CD4-positive, alpha-beta T cell treated with Interleukin-15 for 1 hour (primary cell): ENCODE results near the gene MAP3K21.

Source experiments
- DNase-seq: peaks from one replicate; pipeline ENCODE4 v3.0.0-alpha.2; 2020

The MAP3K21 gene

DNA sequence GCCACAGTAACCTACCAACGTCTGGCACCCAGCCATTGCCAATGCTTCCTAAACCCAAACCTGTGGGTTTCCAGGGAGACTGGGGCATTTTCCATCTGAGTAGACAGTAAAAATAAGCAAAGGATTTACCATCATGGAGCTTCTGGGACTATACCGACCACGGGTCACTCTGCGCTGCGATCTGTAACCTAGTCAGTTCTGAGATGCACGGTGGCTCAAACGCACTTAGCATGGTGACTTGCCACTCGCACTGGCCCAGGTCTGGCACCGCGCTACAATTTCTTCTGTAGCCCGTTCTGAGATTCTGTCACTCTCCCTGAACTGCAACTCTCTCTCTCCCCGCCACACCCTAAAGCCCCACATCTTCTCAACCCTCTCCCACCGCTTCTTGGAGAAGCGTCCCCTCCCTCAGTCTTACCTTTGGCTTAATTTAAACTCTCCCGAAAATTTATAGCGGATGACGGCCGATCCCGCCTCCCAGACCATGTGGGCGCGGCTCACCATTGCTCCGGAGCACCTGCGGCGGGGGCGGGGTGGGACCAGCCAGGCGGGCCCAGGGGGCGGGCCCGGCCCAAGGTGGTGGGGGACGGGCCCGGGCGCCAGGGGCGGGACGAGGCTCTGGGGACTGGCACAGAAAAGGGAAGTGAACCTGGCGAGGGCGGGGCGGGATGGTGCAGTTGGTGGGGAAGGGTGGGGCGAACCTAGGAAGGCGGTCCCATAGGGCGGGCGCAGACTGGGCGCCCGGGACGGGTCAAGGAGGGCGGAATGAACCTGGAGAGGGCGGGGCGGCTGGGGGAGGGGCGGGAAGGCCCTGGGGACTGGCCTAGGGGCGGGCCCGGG lies 493 bp upstream of the MAP3K21 start:
- DNase-seq: peak; percentile 94

- peak; percentile 22 for DNase-seq
Measured at GRCh38 chr1:233328142-233328921, 808 bp downstream of the MAP3K21 start.

DNA sequence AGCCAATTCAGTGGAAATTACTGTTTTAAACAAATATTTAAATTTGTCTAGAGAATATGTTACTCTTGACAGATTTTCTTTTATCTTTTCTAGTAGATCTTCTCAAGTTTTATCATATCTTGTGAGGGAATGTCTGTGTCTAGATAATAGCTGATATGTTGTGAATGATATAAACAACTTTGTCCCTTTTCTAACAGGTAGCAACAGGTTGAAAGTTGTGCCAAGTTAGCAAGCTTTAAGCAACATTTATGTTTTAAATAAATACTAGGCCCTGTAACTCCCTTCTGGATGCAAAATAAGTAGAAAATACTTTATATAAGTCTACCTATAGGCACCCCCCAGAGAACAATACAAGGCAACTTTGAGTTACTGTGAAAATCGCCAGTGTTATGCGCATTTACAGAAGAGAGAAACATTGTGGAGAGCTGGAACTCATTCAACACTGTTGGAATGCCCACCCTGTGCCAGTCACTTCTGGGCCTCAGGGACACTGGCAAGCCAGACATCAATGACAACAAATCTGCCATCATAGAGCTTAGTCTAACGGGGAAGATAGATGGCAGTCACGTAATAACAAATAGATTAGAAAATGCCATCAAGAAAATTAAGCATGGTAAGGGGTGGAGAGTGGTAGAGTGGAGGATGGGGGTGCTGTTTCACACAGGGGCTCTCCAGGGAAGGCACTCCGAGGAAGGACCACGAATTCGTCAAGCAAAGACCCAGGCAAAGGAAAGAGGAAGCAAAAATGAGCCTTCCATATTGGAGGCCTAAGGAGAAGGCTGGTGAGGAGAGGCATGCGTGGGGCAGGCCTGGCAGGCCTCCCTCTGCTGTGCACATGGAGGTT lies 4.4 kb downstream of the MAP3K21 start:
- DNase-seq: no peak

DNA sequence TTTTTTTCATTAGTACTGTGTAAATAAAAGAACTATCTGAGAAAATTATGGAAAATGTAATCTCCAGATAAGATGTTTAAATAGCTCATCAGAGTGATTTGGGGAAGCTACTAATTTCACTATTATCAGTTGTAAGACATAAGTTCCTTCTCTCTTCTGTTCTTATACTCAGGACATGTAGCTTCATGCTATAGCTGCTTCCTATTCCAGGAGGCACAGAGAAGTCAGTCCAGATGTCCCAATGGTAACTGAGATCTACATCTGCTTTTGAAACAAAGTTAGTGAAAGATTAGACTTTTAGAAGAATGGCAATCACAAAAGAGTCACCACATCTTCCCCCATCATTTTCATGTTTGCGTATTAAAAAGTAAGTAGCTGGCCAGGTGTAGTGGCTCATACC lies 5.6 kb downstream of the MAP3K21 start:
- no peak for DNase-seq

- DNase-seq: no peak
Measured at GRCh38 chr1:233334092-233334491, 6.6 kb downstream of the MAP3K21 start.

DNA sequence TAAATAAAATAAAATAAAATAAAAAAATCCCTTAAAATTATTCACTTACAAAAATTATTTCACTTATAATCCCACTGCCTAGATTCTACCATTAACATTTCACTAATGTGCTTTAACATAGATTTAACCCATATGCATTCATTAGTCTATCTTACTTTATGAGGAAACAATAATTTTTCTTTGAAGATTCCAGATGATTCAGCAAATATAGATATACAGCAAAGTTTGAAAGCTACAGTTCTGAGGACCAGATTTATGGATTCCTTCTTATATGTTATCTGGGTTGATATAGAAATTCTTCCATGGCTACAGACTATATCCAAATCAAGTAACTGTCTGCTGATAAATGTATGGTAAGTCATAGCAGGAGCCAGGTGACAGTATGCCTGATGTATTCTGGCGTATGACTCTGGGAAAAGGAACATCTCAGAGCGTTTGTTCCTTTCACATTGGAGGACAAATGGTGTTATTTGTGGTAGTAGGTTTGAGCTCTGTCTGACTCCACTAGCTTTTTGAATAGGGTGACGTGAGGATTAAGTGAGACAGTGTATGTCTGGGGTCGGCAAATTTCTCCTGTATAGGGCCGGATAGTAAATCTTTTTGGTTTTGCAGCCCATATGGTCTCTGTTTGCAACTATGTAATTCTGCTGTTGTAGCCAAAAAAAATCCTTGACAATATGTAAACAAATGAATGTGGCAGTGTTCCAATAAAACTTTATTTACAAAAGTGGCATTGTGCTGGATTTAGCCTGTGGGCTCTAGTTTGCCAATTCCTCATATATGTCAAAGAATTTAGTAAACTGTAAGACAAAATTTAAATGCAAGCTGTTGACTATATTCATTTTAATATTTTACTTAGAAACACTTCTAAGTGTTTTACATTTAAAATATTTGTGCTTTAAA lies 9.3 kb downstream of the MAP3K21 start:
- no peak for DNase-seq

GRCh38 chr1:233337505-233337904 lies 10.0 kb downstream of the MAP3K21 start:
- DNase-seq: no peak

DNA sequence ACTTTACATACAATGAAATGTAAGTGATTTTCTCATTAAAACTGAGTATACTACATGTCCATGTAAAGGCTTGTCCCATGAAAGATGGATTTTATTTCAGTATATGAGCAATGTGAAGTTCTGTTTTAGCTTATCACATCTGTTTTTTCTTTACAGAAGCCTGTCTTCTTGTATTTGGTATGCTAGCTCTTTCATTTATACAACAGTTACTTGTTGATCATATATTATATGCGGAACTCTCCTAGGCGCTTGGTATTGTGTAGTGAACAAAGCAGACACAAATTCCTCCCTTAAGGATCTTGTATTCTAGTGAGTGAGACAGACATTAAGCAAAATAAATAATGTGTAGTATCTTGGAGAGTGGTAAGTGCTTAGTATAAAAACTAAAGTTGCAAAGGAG lies 10.6 kb downstream of the MAP3K21 start:
- no peak for DNase-seq

- no peak for DNase-seq
Measured at GRCh38 chr1:233340031-233340555, 12.6 kb downstream of the MAP3K21 start.

DNA sequence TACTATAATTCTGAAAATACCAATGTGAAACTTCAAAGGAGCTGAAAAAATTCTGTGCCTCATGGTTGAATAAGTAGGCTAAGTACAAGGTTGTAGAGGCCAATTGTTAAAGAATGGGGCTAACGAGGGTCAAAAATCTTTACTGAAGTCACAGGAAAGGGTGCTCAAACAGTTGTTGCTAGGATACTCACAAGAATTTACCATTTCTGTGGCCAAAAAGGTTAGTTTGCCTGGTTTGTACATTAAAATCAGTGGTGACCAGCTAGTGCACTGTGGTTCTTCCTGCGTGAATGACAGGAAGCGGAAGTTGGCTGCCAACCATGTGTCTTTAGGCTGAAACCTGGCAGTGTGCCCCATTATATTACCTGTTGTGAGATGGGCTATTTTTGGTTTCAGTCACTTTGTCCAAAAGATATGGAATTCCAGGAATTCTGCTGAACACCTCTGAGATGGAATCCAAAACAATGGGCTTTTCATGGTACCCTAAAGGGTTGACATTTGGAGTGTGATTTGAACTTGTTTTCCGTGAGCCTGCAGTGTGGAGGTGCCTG lies 13.5 kb downstream of the MAP3K21 start:
- no peak for DNase-seq

DNA sequence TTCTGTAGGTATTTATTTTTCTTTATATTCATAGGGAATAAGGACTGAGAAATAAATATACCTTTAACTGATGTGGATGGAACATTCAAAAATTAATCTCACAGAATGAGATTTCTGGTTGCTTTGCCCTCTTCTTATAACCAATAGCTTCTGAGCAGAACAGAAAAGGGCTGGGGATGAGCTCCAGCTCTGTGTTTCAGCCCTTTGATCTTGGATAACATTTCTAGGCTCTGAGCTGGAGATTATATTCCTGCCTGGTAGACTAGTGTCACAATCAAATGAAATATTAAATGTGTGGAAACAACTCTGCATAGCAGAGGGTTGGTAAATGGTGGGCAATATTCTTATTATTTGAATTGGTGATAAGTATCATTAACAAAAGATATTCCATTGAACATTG lies 14.6 kb downstream of the MAP3K21 start:
- no peak for DNase-seq

DNA sequence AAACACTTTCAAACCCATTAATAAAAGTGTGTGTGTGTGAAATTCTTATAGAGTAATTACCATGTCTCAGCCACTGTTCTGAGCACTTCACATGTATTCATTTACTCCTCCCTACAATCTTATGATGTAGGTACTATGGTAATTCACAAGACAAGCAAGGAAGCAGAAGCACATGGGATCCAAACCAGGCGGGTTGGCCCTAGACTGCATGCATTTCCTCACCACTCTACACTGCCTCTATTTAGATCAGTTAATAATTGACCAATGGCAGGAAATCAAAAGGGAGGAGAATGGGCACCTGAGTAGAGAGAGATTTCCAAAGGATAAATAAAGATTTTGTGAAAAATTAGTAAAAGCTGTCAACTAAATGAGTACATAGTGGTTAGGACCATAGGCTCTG lies 15.7 kb downstream of the MAP3K21 start:
- no peak for DNase-seq

DNA sequence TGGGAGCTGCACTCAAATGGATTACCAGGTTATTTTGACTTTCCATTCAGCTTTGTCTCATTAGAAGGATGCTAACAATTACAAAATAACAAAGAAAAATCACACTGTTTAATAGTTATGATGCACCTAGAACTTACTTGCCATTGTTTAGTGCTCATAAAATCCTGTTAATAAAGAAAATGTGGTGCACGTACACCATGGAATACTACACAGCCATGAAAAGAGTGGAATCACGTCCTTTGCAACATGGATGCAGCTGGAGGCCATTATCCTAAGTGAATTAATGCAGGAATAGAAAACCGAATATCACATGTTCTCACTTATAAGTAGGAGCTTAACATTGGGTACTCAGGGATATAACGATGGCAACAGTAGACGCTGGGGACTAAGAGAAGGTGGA lies 19.8 kb downstream of the MAP3K21 start:
- DNase-seq: no peak

DNA sequence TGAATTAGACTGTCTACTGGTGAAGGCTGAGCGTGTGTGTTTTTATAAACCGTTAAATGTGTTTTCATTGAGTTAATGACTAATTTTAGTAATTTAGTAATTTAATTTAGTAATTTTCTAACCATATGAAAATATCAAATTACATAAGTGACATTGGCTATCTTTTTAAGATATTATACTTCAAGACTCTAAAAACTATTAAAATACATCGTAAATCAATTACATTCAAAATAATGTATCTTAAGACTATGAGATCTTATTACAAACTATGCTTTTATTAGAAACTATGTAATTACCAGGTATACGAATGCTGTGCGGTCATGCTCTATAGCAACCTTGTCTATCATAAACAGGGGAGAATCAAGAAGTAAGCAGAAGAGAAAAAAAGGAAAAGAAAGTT lies 21.6 kb downstream of the MAP3K21 start:
- no peak for DNase-seq

DNA sequence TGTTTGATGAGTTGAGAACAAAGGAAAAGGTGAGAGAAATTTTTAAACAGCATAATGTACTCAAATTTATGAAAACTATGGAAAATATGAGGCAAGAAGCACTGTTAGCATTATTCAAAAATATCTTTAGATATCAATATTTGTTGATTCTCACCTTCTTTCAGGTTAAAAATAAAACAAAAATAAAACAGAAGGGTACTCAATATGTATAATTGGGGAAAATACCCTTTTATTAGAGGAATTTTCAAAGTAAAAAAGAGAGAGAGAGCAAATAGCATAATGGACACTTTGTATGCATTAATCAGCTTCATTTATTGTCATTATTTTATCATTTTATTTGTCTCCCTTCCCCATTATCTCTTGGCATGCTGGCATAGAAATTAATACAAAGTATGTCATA lies 27.5 kb downstream of the MAP3K21 start:
- DNase-seq: no peak

- DNase-seq: no peak
Measured at GRCh38 chr1:233355841-233356704, 28.5 kb downstream of the MAP3K21 start.

- DNase-seq: no peak
Measured at GRCh38 chr1:233356705-233356987, 29.1 kb downstream of the MAP3K21 start.

GRCh38 chr1:233357595-233358397 lies 30.3 kb downstream of the MAP3K21 start:
- no peak for DNase-seq

DNA sequence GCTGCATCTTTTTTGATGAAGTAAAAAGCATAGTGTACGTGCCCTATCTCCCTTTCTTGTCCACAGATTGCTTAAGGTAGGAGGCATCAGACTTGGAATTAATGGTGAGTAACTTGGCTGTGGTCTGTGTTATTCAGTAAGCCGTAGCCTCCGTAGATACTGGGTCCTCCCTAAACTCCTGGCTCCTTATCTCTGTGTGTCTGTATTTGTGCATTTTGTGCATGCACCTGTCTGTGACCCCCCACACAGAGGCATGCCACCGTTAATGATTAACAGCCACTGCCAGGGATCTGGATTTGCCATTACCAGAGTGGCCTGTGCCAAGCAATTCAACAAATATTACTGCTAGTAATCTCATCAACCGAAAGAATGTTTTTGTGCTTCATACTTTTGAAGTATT lies 31.9 kb downstream of the MAP3K21 start:
- no peak for DNase-seq

DNA sequence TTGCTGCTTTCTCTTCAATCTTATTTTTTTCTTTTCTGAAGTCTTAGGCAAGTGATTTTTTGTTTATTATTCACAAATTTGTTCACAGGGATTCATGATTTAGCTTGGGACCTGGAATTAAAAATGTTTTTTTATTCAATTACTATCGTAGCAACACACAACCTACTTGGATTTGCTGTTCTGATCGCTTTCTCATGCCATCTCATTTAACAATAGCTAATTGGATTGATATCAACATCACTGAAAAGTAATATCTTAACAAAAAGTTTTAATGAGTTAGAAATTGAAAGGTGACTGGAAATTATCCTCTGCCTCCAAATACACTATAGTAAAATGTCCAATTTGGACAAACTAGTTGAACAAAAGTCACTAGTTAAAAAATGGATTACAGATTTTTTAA lies 32.4 kb downstream of the MAP3K21 start:
- DNase-seq: no peak
